Measurements from ENCODE around the gene OR4D2. TPM values are rescaled to one million over a fixed set of nuclear protein-coding genes. Genes with fewer than 3 reads are reported as not detected.

Gene OR4D2
- total and polyA plus RNA-seq, 2 of the 13 experiments (the other 11 are each of a cell fraction or from before 2014, with no cell fraction given): not detected

GRCh38 chr17:58219007-58219788 lies 52.4 kb downstream of the OR4D2 start, which contains the start of gene MKS1 (continued):
- TF ChIP-seq ISX (CRISPR knock-in tag; conservative IDR thresholded peaks at IDR 0.05) (no peak), HDAC6 (IDR thresholded peaks at IDR 0.05; ENCODE audit: low read depth, low read length) (no peak), ZNF256 (CRISPR knock-in tag; conservative IDR thresholded peaks at IDR 0.05) (0 out of 2 replicates have a peak, but pooled peaks have one; percentile 53), FLYWCH1 (CRISPR knock-in tag; IDR thresholded peaks at IDR 0.05) (no peak), CAMTA2 (CRISPR knock-in tag; IDR thresholded peaks at IDR 0.05; ENCODE audit: borderline replicate concordance) (peak; percentile 90; the same call in 1 of the 2 replicates), ATAD3A (CRISPR knock-in tag; IDR thresholded peaks at IDR 0.05) (no peak), RBM22 (optimal IDR thresholded peaks at IDR 0.05; ENCODE audit: low read length) (no peak), ZNF782 (CRISPR knock-in tag; IDR thresholded peaks at IDR 0.05; ENCODE audit: borderline replicate concordance) (peak; percentile 82), ZNF589 (CRISPR knock-in tag; conservative IDR thresholded peaks at IDR 0.05) (no peak), BRD4 (CRISPR knock-in tag; IDR thresholded peaks at IDR 0.05) (peak; percentile 95), ISL2 (CRISPR knock-in tag; IDR thresholded peaks at IDR 0.05) (peak; percentile 62; the same call in 1 of the 2 replicates), ZGPAT (CRISPR knock-in tag; IDR thresholded peaks at IDR 0.05) (peak; percentile 91), SRSF9 (IDR thresholded peaks at IDR 0.05; ENCODE audit: borderline replicate concordance, insufficient read depth, low read depth, low read length, poor library complexity, severe bottlenecking) (no peak), BHLHE40 (IDR thresholded peaks at IDR 0.05; ENCODE audit: low read length) (peak; percentile 6; the same call in 1 of the 2 replicates), ZNF839 (CRISPR knock-in tag; IDR thresholded peaks at IDR 0.05; ENCODE audit: borderline replicate concordance) (peak; percentile 48; the same call in 1 of the 2 replicates)
- TF ChIP-seq, protein P1, sequence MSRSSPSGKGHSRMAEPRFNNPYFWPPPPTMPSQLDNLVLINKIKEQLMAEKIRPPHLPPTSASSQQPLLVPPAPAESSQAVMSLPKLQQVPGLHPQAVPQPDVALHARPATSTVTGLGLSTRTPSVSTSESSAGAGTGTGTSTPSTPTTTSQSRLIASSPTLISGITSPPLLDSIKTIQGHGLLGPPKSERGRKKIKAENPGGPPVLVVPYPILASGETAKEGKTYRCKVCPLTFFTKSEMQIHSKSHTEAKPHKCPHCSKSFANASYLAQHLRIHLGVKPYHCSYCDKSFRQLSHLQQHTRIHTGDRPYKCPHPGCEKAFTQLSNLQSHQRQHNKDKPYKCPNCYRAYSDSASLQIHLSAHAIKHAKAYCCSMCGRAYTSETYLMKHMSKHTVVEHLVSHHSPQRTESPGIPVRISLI (CRISPR knock-in tag; IDR thresholded peaks at IDR 0.05; ENCODE audit: borderline replicate concordance): peak; percentile 38; the same call in 1 of the 2 replicates
- TF ChIP-seq, protein P2, sequence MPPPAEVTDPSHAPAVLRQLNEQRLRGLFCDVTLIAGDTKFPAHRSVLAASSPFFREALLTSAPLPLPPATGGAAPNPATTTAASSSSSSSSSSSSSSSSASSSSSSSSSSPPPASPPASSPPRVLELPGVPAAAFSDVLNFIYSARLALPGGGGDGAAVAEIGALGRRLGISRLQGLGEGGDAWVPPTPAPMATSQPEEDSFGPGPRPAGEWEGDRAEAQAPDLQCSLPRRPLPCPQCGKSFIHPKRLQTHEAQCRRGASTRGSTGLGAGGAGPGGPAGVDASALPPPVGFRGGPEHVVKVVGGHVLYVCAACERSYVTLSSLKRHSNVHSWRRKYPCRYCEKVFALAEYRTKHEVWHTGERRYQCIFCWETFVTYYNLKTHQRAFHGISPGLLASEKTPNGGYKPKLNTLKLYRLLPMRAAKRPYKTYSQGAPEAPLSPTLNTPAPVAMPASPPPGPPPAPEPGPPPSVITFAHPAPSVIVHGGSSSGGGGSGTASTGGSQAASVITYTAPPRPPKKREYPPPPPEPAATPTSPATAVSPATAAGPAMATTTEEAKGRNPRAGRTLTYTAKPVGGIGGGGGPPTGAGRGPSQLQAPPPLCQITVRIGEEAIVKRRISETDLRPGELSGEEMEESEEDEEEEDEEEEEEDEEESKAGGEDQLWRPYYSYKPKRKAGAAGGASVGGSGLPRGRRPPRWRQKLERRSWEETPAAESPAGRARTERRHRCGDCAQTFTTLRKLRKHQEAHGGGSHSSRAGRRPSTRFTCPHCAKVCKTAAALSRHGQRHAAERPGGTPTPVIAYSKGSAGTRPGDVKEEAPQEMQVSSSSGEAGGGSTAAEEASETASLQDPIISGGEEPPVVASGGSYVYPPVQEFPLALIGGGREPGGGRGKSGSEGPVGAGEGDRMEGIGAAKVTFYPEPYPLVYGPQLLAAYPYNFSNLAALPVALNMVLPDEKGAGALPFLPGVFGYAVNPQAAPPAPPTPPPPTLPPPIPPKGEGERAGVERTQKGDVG (CRISPR knock-in tag; IDR thresholded peaks at IDR 0.05; ENCODE audit: borderline replicate concordance): peak; percentile 91; the same call in 1 of the 2 replicates

Data from HepG2 (cell line).